ENCODE results near the gene TANGO2. TPM values are rescaled to one million over a fixed set of nuclear protein-coding genes. Genes with fewer than 3 reads are reported as not detected.

Gene TANGO2
- total and polyA plus RNA-seq, 9 of the 15 experiments (the other 6 are each of a cell fraction or from before 2014, with no cell fraction given) = 15.5 to 94.9 (median 70.1) TPM

- TF ChIP-seq HMGXB4 (CRISPR knock-in tag; IDR thresholded peaks at IDR 0.05) (no peak), EGR1 (conservative IDR thresholded peaks at IDR 0.05) (peak; percentile 26; the same call in 1 of the 2 replicates), ZNF436 (CRISPR knock-in tag; IDR thresholded peaks at IDR 0.05) (no peak), SMARCB1 (IDR thresholded peaks at IDR 0.05; ENCODE audit: insufficient read length, low read depth) (no peak), ZNF561 (CRISPR knock-in tag; conservative IDR thresholded peaks at IDR 0.05) (no peak), ZNF764 (CRISPR knock-in tag; IDR thresholded peaks at IDR 0.05; ENCODE audit: low read depth) (peak; percentile 83), MYBL2 (IDR thresholded peaks at IDR 0.05; ENCODE audit: low read depth) (no peak), MYBL2 (CRISPR knock-in tag; IDR thresholded peaks at IDR 0.05; ENCODE audit: borderline replicate concordance) (no peak), SAFB (IDR thresholded peaks at IDR 0.05; ENCODE audit: borderline replicate concordance, low read depth, low read length) (no peak), STAT5A (IDR thresholded peaks at IDR 0.05; ENCODE audit: borderline replicate concordance, low read length) (no peak), RBM34 (IDR thresholded peaks at IDR 0.05; ENCODE audit: borderline replicate concordance, insufficient read depth, low read length) (no peak), FIP1L1 (IDR thresholded peaks at IDR 0.05; ENCODE audit: low read depth, low read length, poor library complexity, severe bottlenecking) (no peak), SRF (CRISPR knock-in tag; IDR thresholded peaks at IDR 0.05) (0 out of 4 replicates have a peak, but pooled peaks of 1 of the 2 experiments have one; percentile 38), HNRNPUL1 (IDR thresholded peaks at IDR 0.05; ENCODE audit: low read length) (no peak), SMARCC2 (IDR thresholded peaks at IDR 0.05; ENCODE audit: low read depth) (no peak), TARDBP (IDR thresholded peaks at IDR 0.05) (no peak), ZEB2 (IDR thresholded peaks at IDR 0.05) (no peak), KDM5B (IDR thresholded peaks at IDR 0.05; ENCODE audit: insufficient replicate concordance, low read depth, low read length) (peak; percentile 9), ZNF274 (IDR thresholded peaks at IDR 0.05; ENCODE audit: borderline replicate concordance, low read depth, low read length) (no peak), CBFA2T3 (IDR thresholded peaks at IDR 0.05) (no peak), E2F6 (IDR thresholded peaks at IDR 0.05; ENCODE audit: borderline replicate concordance in 1 of 2, extremely low read depth in 1 of 2, insufficient read depth in 1 of 2, insufficient read length in 1 of 2, low read depth in 1 of 2, low read length in 1 of 2, poor library complexity in 1 of 2, severe bottlenecking in 1 of 2) (no peak), CBX5 (IDR thresholded peaks at IDR 0.05; ENCODE audit: borderline replicate concordance, low read depth) (no peak)
- TF ChIP-seq, protein P1, sequence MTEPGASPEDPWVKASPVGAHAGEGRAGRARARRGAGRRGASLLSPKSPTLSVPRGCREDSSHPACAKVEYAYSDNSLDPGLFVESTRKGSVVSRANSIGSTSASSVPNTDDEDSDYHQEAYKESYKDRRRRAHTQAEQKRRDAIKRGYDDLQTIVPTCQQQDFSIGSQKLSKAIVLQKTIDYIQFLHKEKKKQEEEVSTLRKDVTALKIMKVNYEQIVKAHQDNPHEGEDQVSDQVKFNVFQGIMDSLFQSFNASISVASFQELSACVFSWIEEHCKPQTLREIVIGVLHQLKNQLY (CRISPR knock-in tag; conservative IDR thresholded peaks at IDR 0.05) = no peak
These were observed 11.9 kb upstream of the TANGO2 start (continued) for GRCh38 chr22:20009018-20009491.

Data from K562 (cell line).